ENCODE results near the gene IL21R.

IL21R gene

GRCh38 chr16:27401768-27402568 is at the start of gene IL21R:
TSS of gene IL21R (plus strand) at chr16:27402174. CDS start at chr16:27430072, 27,898 bp downstream.
- DNase-seq (ENCODE audit: low read depth in 2 of 2) = peak; percentile 68 to 83

- no peak for DNase-seq (ENCODE audit: low read depth in 2 of 2)
Observed at GRCh38 chr16:27353853-27354252, 48.1 kb upstream of the IL21R start.

- DNase-seq (ENCODE audit: low read depth in 2 of 2) = no peak
Observed at GRCh38 chr16:27355610-27356009, 46.4 kb upstream of the IL21R start.

GRCh38 chr16:27356794-27357193 is 45.2 kb upstream of the IL21R start:
- no peak for DNase-seq (ENCODE audit: low read depth in 2 of 2)

- no peak for DNase-seq (ENCODE audit: low read depth in 2 of 2)
Observed at GRCh38 chr16:27359051-27359450, 42.9 kb upstream of the IL21R start.

GRCh38 chr16:27359615-27360014 is 42.4 kb upstream of the IL21R start:
- DNase-seq (ENCODE audit: low read depth in 2 of 2) = no peak

- no peak for DNase-seq (ENCODE audit: low read depth in 2 of 2)
Observed at GRCh38 chr16:27361987-27362386, 40.0 kb upstream of the IL21R start.

GRCh38 chr16:27362570-27363245 is 39.3 kb upstream of the IL21R start:
- DNase-seq (ENCODE audit: low read depth in 2 of 2) = no peak

GRCh38 chr16:27363246-27363632 is 38.7 kb upstream of the IL21R start:
- no peak for DNase-seq (ENCODE audit: low read depth in 2 of 2)

- no peak for DNase-seq (ENCODE audit: low read depth in 2 of 2)
Observed at GRCh38 chr16:27363797-27364196, 38.2 kb upstream of the IL21R start.

- DNase-seq (ENCODE audit: low read depth in 2 of 2) = no peak
Observed at GRCh38 chr16:27364493-27365141, 37.4 kb upstream of the IL21R start.

- no peak for DNase-seq (ENCODE audit: low read depth in 2 of 2)
Observed at GRCh38 chr16:27365142-27366089, 36.6 kb upstream of the IL21R start.

- no peak for DNase-seq (ENCODE audit: low read depth in 2 of 2)
Observed at GRCh38 chr16:27366687-27367460, 35.1 kb upstream of the IL21R start.

- DNase-seq (ENCODE audit: low read depth in 2 of 2) = peak; percentile 74 to 78
Observed at GRCh38 chr16:27367461-27368357, 34.3 kb upstream of the IL21R start.

- no peak for DNase-seq (ENCODE audit: low read depth in 2 of 2)
Observed at GRCh38 chr16:27368358-27368722, 33.6 kb upstream of the IL21R start.

GRCh38 chr16:27369806-27370205 is 32.2 kb upstream of the IL21R start:
- DNase-seq (ENCODE audit: low read depth in 2 of 2) = no peak

- no peak for DNase-seq (ENCODE audit: low read depth in 2 of 2)
Observed at GRCh38 chr16:27370318-27370717, 31.7 kb upstream of the IL21R start.

GRCh38 chr16:27373312-27373711 is 28.7 kb upstream of the IL21R start:
- no peak for DNase-seq (ENCODE audit: low read depth in 2 of 2)

- DNase-seq (ENCODE audit: low read depth in 2 of 2) = no peak
Observed at GRCh38 chr16:27374221-27374803, 27.7 kb upstream of the IL21R start.

All from stimulated activated CD8-positive, alpha-beta memory T cell treated with anti-CD3 and anti-CD28 coated beads, Interleukin-7, amount 100 ng/mL, for 1 hour (primary cell).